NCI-H187 treated with DMSO at 0.1 percent for 48 hours (cell line): Measurements from ENCODE around the gene TAAR5.
A peak's percentile ranks its signal among the peaks of the same experiment; 100 is the strongest.
"Not testable (repeated sequence)": the region's sequence is repeated elsewhere in the genome, so short reads cannot be mapped to it uniquely, and the experiment has no call there.

Experiments used
- DNase-seq: peaks from one replicate; lab custom pipeline; 2025; lab: John Stamatoyannopoulos, UW

The TAAR5 gene

GRCh38 chr6:132589454-132589853 is at the start of gene TAAR5:
TAAR5 (minus strand) TSS chr6:132589741; CDS start chr6:132589686, 55 bp downstream.
- DNase-seq, result no peak

GRCh38 chr6:132637135-132637534 is 47.6 kb upstream of the TAAR5 start:
- not testable (repeated sequence) for DNase-seq

GRCh38 chr6:132635906-132636305 is 46.4 kb upstream of the TAAR5 start:
- DNase-seq, result not testable (repeated sequence)

GRCh38 chr6:132635288-132635687 is 45.7 kb upstream of the TAAR5 start:
- not testable (repeated sequence) for DNase-seq

- DNase-seq, result no peak
Measured at GRCh38 chr6:132634796-132635195, 45.3 kb upstream of the TAAR5 start.

- no peak for DNase-seq
Measured at GRCh38 chr6:132633362-132633761, 43.8 kb upstream of the TAAR5 start.

- DNase-seq, result no peak
Measured at GRCh38 chr6:132624175-132624574, 34.6 kb upstream of the TAAR5 start, which contains the start of gene TAAR2. TAAR2 (minus strand) TSS chr6:132624275; CDS start chr6:132624275, 0 bp downstream.

GRCh38 chr6:132623106-132623845 is 33.7 kb upstream of the TAAR5 start:
- DNase-seq, result no peak

- no peak for DNase-seq
Measured at GRCh38 chr6:132616677-132617076, 27.1 kb upstream of the TAAR5 start.

GRCh38 chr6:132614554-132614953 is 25.0 kb upstream of the TAAR5 start:
- no peak for DNase-seq

GRCh38 chr6:132612449-132613108 is 23.0 kb upstream of the TAAR5 start:
- no peak for DNase-seq

GRCh38 chr6:132611616-132612015 is 22.1 kb upstream of the TAAR5 start:
- DNase-seq, result no peak

GRCh38 chr6:132607544-132608233 is 18.1 kb upstream of the TAAR5 start:
- DNase-seq, result no peak

GRCh38 chr6:132604635-132605152 is 15.2 kb upstream of the TAAR5 start:
- no peak for DNase-seq

GRCh38 chr6:132600900-132601299 is 11.4 kb upstream of the TAAR5 start:
- not testable (repeated sequence) for DNase-seq

GRCh38 chr6:132598473-132598872 is 8.9 kb upstream of the TAAR5 start:
- DNase-seq, result no peak

- no peak for DNase-seq
Measured at GRCh38 chr6:132596201-132596600, 6.7 kb upstream of the TAAR5 start.

GRCh38 chr6:132592855-132593254 is 3.3 kb upstream of the TAAR5 start:
- no peak for DNase-seq

- DNase-seq, result peak; percentile 46
Measured at GRCh38 chr6:132590362-132590761, 821 bp upstream of the TAAR5 start.

- DNase-seq, result no peak
Measured at GRCh38 chr6:132587424-132587823, 2.1 kb downstream of the TAAR5 start.

- DNase-seq, result no peak
Measured at GRCh38 chr6:132584698-132585097, 4.8 kb downstream of the TAAR5 start.

- no peak for DNase-seq
Measured at GRCh38 chr6:132571774-132572173, 17.8 kb downstream of the TAAR5 start.
